Hepatocyte (in vitro differentiated cells): ENCODE data around the gene GNPTAB.
"Not testable (repeated sequence)": the region's sequence is repeated elsewhere in the genome, so short reads cannot be mapped to it uniquely, and the experiment has no call there.

Experiments
- CTCF ChIP-seq: fragments of 200-600 bp; sonication (generic); IDR thresholded peaks from 2 replicates; pipeline ENCODE4 v1.5.1; 2016; ENCODE audit warnings: antibody characterized with exemption, mild to moderate bottlenecking; ENCODE audit not compliant: poor library complexity
- EZH2 ChIP-seq: fragments of 200-600 bp; sonication (generic); IDR thresholded peaks from 2 replicates; pipeline ENCODE4 v1.6.1; 2016; ENCODE audit warnings: antibody characterized with exemption, mild to moderate bottlenecking, borderline replicate concordance
- EZH2phosphoT487 ChIP-seq: fragments of 200-600 bp; sonication (generic); IDR thresholded peaks from one replicate; pipeline ENCODE4 v1.6.1; 2018; ENCODE audit warnings: antibody characterized with exemption, mild to moderate bottlenecking, low read depth, moderate library complexity; ENCODE audit not compliant: unreplicated experiment, severe bottlenecking

DNA sequence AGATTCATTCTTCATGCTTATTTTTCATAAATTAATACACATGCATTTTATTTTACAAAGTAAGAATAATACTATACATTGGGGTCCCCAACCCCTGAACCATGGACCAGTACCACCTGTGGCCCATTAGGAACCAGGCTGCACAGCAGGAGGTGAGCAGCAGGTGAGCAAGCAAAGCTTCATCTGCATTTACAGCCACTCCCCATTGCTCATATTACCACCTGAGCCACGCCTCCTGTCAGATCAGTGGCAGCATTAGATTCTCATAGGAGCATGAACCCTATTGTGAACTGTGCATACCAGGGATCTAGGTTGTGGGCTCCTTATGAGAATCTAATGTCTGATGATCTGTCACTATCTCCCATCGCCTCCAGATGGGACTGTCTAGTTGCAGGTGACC is 30.9 kb upstream of the GNPTAB start:
- TF ChIP-seq EZH2, CTCF, EZH2phosphoT487: not testable (repeated sequence)
